SK-N-MC (cell line): Measurements from ENCODE around the gene PANK2.

Experiments used
- DNase-seq: peaks from one replicate; pipeline ENCODE4 v3.0.0-alpha.2; 2011; ENCODE audit warnings: low read depth, low spot score
- H3K27ac ChIP-seq: fragments of 200-600 bp; sonication (generic); 2 replicates; pipeline ENCODE4 v1.5.1; 2016; ENCODE audit warnings: mixed run types
- H3K36me3 ChIP-seq: fragments of 200-600 bp; sonication (generic); 2 replicates; pipeline ENCODE4 v1.6.1; 2017; ENCODE audit warnings: antibody characterized with exemption, low read length, mixed read lengths; ENCODE audit not compliant: insufficient read depth
- H3K4me3 ChIP-seq: fragments of 200-600 bp; sonication (generic); 2 replicates; pipeline ENCODE4 v1.5.1; 2016
- H3K9ac ChIP-seq: fragments of 200-600 bp; sonication (generic); 2 replicates; pipeline ENCODE4 v1.8.0; 2017; ENCODE audit warnings: mixed run types, mixed read lengths; ENCODE audit not compliant: insufficient read length
- H3K9me3 ChIP-seq: fragments of 200-600 bp; sonication (generic); 2 replicates; pipeline ENCODE4 v1.6.1; 2017; ENCODE audit warnings: low read depth, mild to moderate bottlenecking, antibody characterized with exemption, low read length, moderate library complexity, mixed read lengths
- EZH2 ChIP-seq: fragments of 200-600 bp; sonication (generic); IDR thresholded peaks from one replicate; pipeline ENCODE4 v1.6.1; 2017; ENCODE audit warnings: antibody characterized with exemption
- FOXP2 ChIP-seq: optimal IDR thresholded peaks from 2 replicates; pipeline ENCODE3; 2011; ENCODE audit warnings: mild to moderate bottlenecking, moderate library complexity; ENCODE audit not compliant: insufficient read depth; ENCODE audit errors: extremely low read length, control extremely low read depth
- POLR2AphosphoS5 ChIP-seq: IDR thresholded peaks from 2 replicates; pipeline ENCODE4 v1.6.1; 2012; ENCODE audit warnings: mild to moderate bottlenecking, low read depth, low read length, borderline replicate concordance

The PANK2 gene

GRCh38 chr20:3848565-3848964 lies 40.6 kb upstream of the PANK2 start:
- no peak for DNase-seq
- Histone ChIP-seq H3K9ac (no peak overlapping the region), H3K9me3 (no peaks in the 10 kb centered on the region), H3K27ac (no peak overlapping the region), H3K4me3 (no peak overlapping the region), H3K36me3 (no peaks in the 10 kb centered on the region)
- TF ChIP-seq POLR2AphosphoS5 = no peak
- TF ChIP-seq EZH2 = no peak
- no peak for TF ChIP-seq FOXP2

DNA sequence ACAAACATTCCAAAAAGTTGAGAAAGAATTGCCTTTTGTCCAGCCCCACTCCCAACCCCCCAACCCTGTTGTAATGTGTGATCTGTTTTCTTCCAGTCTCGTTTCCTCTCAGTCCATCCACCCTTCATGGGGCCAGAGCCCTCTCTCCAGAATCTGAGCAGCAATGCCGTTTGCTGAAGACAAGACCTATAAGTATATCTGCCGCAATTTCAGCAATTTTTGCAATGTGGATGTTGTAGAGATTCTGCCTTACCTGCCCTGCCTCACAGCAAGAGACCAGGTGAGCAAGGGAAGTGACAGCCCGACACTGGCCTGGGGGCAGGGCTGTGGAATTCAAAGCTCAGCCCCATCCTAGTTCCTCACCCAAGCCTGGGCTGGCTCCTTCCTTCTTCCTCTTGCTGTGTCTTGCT lies 34.7 kb upstream of the PANK2 start:
- no peak for DNase-seq
- no peaks in the 10 kb centered on the region for H3K9me3 ChIP-seq
- TF ChIP-seq EZH2 (no peak), FOXP2 (no peak), POLR2AphosphoS5 (no peak)
- no peak overlapping the region for H3K9ac ChIP-seq
- no peak overlapping the region for H3K27ac ChIP-seq
- H3K36me3 ChIP-seq = peaks cover 11% of the 10 kb centered on the region; the same call in 1 of the 2 replicates
- H3K4me3 ChIP-seq = no peak overlapping the region

DNA sequence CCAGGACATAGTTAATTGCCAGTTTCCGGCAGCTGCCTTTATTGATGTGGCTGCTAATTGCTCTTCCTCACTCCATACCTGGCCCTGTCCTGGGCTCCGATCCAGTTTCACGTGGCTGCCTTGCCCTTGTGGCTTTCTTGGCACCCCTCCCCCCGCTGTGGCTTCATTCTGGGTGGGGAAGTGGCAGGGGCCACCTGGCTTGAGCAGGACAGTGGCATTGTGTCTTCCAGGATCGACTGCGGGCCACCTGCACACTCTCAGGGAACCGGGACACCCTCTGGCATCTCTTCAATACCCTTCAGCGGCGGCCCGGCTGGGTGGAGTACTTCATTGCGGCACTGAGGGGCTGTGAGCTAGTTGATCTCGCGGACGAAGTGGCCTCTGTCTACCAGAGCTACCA lies 31.8 kb upstream of the PANK2 start:
- Histone ChIP-seq H3K27ac (no peak overlapping the region), H3K4me3 (no peak overlapping the region), H3K9ac (no peak overlapping the region), H3K9me3 (no peaks in the 10 kb centered on the region), H3K36me3 (peaks cover 25% of the 10 kb centered on the region)
- DNase-seq = no peak
- TF ChIP-seq POLR2AphosphoS5 = no peak
- TF ChIP-seq EZH2 = no peak
- no peak for TF ChIP-seq FOXP2

DNA sequence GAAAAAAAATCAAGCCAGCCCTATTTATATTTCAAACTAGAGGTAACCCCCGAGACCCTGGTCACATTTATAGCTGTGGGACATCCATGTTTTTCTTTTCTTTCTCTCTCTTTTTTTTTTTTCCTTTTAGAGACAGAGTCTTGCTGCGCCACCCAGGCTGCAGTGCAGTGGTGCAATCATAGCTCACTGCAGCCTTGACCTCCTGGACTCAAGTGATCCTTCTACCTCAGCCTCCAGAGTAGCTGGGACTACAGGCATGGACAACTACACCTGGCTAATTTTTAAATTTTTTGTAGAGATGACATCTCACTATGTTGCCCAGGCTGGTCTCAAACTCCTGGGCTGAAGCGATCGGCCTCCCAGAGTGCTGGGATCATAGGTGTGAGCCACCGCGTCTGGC lies 30.5 kb upstream of the PANK2 start:
- no peak for DNase-seq
- no peak overlapping the region for H3K27ac ChIP-seq
- H3K9me3 ChIP-seq = no peaks in the 10 kb centered on the region
- peaks cover 38% of the 10 kb centered on the region for H3K36me3 ChIP-seq
- no peak overlapping the region for H3K9ac ChIP-seq
- TF ChIP-seq POLR2AphosphoS5 (no peak), FOXP2 (no peak), EZH2 (no peak)
- H3K4me3 ChIP-seq = no peak overlapping the region

- Histone ChIP-seq H3K9ac (no peak overlapping the region), H3K4me3 (no peak overlapping the region), H3K9me3 (no peaks in the 10 kb centered on the region), H3K36me3 (peaks cover 58% of the 10 kb centered on the region), H3K27ac (no peak overlapping the region)
- no peak for DNase-seq
- TF ChIP-seq POLR2AphosphoS5 (no peak), EZH2 (no peak), FOXP2 (no peak)
These were observed 28.0 kb upstream of the PANK2 start for GRCh38 chr20:3861191-3861590.

DNA sequence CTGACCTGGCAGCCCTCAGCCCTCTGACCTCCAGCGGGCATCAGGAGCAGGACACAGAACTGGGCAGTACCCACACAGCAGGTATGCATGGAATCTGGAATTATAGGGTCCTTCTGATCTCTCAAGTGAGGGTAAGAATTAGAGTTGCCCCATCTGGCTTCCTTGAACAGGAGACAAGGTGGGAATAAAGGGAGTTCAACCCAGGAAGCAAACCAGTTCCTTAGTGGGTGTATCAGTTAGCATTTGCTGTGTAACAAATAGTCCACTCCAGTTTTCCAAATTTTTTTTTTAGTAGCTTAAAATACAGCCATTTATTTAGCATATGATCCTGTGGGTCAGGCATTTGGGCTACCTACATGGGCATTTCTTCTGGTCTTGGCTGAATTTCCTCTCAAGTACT lies 26.9 kb upstream of the PANK2 start:
- Histone ChIP-seq H3K9me3 (no peaks in the 10 kb centered on the region), H3K36me3 (peaks cover 54% of the 10 kb centered on the region), H3K27ac (no peak overlapping the region), H3K4me3 (no peak overlapping the region), H3K9ac (no peak overlapping the region)
- DNase-seq = no peak
- TF ChIP-seq FOXP2 (no peak), POLR2AphosphoS5 (no peak), EZH2 (no peak)

DNA sequence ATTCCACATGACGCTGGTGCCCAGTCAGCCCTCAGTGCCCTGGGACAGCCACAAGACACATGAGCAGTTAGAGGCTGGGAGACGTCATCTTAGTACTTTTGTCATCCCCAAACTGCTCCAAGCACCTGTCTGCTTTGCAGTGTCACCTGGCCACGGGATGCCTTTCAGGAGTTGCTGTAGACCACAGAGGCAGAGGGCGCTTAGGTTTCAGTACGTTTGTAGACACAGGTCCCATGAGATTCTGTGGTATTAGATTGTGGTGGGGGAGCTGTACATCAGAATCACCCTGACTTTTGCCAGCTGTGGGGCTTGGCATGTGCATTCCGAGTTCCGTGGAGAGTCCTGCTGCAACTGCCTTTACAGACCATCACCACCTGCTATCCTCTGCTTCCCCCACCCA lies 25.9 kb upstream of the PANK2 start:
- no peak for DNase-seq
- Histone ChIP-seq H3K27ac (no peak overlapping the region), H3K36me3 (peaks cover 47% of the 10 kb centered on the region), H3K9ac (no peak overlapping the region), H3K4me3 (no peak overlapping the region), H3K9me3 (no peaks in the 10 kb centered on the region)
- no peak for TF ChIP-seq POLR2AphosphoS5

DNA sequence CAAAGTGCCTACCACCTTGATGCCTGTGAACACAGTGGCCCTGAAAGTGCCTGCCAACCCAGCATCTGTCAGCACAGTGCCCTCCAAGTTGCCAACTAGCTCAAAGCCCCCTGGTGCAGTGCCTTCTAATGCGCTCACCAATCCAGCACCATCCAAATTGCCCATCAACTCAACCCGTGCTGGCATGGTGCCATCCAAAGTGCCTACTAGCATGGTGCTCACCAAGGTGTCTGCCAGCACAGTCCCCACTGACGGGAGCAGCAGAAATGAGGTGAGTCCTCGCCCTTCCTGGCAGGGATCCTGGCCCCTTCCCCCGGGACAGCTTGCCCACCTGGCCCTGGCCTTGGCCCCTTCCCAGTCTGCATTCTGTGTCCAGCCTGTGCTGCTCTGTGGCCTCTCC lies 24.7 kb upstream of the PANK2 start:
- no peaks in the 10 kb centered on the region for H3K9me3 ChIP-seq
- TF ChIP-seq EZH2 = no peak
- TF ChIP-seq FOXP2 = no peak
- no peak for TF ChIP-seq POLR2AphosphoS5
- no peak overlapping the region for H3K4me3 ChIP-seq
- H3K9ac ChIP-seq = no peak overlapping the region
- no peak overlapping the region for H3K27ac ChIP-seq
- H3K36me3 ChIP-seq = peaks cover 47% of the 10 kb centered on the region
- DNase-seq = no peak

DNA sequence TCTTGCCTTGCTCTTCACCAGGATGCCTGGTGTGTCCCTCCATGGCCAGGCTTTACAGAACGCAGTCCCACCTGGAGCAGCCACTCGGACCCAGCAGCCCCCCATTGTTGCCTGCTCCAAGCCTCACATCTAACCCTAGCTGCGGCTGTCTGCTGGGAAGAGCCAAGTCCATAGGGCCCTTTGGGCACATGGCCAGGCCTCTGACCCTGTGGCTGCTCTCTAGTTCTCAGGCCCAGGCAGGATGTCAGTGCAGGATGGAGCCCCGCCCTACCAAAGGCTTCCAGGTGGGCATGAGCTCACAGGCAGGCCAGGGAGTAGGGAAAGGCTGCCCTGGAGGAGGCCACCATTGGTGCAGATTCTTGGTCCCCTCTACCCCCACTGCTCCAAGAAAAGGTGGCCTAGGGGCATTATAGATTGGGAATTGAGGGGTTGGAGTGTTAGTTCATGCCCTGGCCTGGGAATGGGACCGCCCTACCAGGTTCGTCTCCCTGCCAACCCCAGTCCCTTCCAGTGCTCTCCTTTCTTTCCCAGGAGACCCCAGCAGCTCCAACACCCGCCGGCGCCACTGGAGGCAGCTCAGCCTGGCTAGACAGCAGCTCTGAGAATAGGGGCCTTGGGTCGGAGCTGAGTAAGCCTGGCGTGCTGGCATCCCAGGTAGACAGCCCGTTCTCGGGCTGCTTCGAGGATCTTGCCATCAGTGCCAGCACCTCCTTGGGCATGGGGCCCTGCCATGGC lies 23.9 kb upstream of the PANK2 start:
- DNase-seq = no peak
- peaks cover 47% of the 10 kb centered on the region for H3K36me3 ChIP-seq
- H3K4me3 ChIP-seq = no peak overlapping the region
- no peaks in the 10 kb centered on the region for H3K9me3 ChIP-seq
- TF ChIP-seq FOXP2 (no peak), POLR2AphosphoS5 (no peak), EZH2 (no peak)
- H3K9ac ChIP-seq = no peak overlapping the region
- H3K27ac ChIP-seq = no peak overlapping the region
